Measurements from ENCODE around the gene MAK. TPM values are rescaled to one million over a fixed set of nuclear protein-coding genes. Genes with fewer than 3 reads are reported as not detected.

MAK gene
- total RNA-seq, 2 experiments from 2014 or later: 0.10 TPM; not detected in 1

GRCh38 chr6:10740061-10740460 is 98.3 kb downstream of the MAK start:
- Histone ChIP-seq H3K9me2 (ENCODE audit: insufficient read depth, low read length) (no peaks in the 10 kb centered on the region), H3K36me3 (ENCODE audit: insufficient read depth, low read length) (no peaks in the 10 kb centered on the region), H3K27ac (ENCODE audit: low read depth, low read length, poor library complexity, severe bottlenecking) (no peak overlapping the region), H3K79me2 (ENCODE audit: insufficient read depth, low read depth, low read length) (no peaks in the 10 kb centered on the region), H3K4me1 (ENCODE audit: insufficient read depth, low read length, poor library complexity, severe bottlenecking) (no peaks in the 10 kb centered on the region), H3K4me3 (ENCODE audit: low read depth, low read length, poor library complexity, severe bottlenecking) (no peak overlapping the region), H4K20me1 (ENCODE audit: insufficient read depth, low read length) (no peaks in the 10 kb centered on the region), H2AFZ (ENCODE audit: low read length) (no peak overlapping the region), H3K4me2 (ENCODE audit: low read length) (no peak overlapping the region), H3K9me3 (ENCODE audit: low read length) (no peaks in the 10 kb centered on the region)
- no peak for DNase-seq (ENCODE audit: low spot score)
- no TSS peak for BruUV-seq (replicated peaks)
- POLR2A ChIA-PET: interaction anchor here (1.0 kb wide), 1 partner anchor 9 kb away, joined by 4 read pairs; no protein-coding TSS in a partner anchor
- CTCF ChIA-PET (ENCODE audit: unreplicated experiment): no interaction called here
- intact Hi-C loops (cut with micrococcal nuclease; ENCODE audit: unreplicated experiment): no loop called here
- TF ChIP-seq CTCF (conservative IDR thresholded peaks at IDR 0.05; ENCODE audit: low read length) (no peak), EZH2phosphoT487 (IDR thresholded peaks at IDR 0.05; ENCODE audit: borderline replicate concordance, low read depth, low read length) (no peak)

- intact Hi-C loops (cut with micrococcal nuclease; ENCODE audit: unreplicated experiment): no loop called here
- Histone ChIP-seq H3K4me1 (ENCODE audit: insufficient read depth, low read length, poor library complexity, severe bottlenecking) (no peaks in the 10 kb centered on the region), H3K9me3 (ENCODE audit: low read length) (no peaks in the 10 kb centered on the region), H3K4me3 (ENCODE audit: low read depth, low read length, poor library complexity, severe bottlenecking) (no peak overlapping the region), H3K79me2 (ENCODE audit: insufficient read depth, low read depth, low read length) (no peaks in the 10 kb centered on the region), H4K20me1 (ENCODE audit: insufficient read depth, low read length) (no peaks in the 10 kb centered on the region), H2AFZ (ENCODE audit: low read length) (no peak overlapping the region), H3K4me2 (ENCODE audit: low read length) (no peak overlapping the region), H3K27ac (ENCODE audit: low read depth, low read length, poor library complexity, severe bottlenecking) (no peak overlapping the region), H3K36me3 (ENCODE audit: insufficient read depth, low read length) (no peaks in the 10 kb centered on the region), H3K9me2 (ENCODE audit: insufficient read depth, low read length) (no peaks in the 10 kb centered on the region)
- POLR2A ChIA-PET: interaction anchor here (0.6 to 1.1 kb wide), 5 partner anchors 10 to 967 kb away, joined by 3 to 5 read pairs (median 3); no protein-coding TSS in a partner anchor
- CTCF ChIA-PET (ENCODE audit: unreplicated experiment): no interaction called here
- no peak for DNase-seq (ENCODE audit: low spot score)
- TF ChIP-seq EZH2phosphoT487 (IDR thresholded peaks at IDR 0.05; ENCODE audit: borderline replicate concordance, low read depth, low read length) (no peak), CTCF (conservative IDR thresholded peaks at IDR 0.05; ENCODE audit: low read length) (no peak)
- BruUV-seq (replicated peaks): no TSS peak
Measured at GRCh38 chr6:10736731-10737130, 101.6 kb downstream of the MAK start.

- BruUV-seq (replicated peaks): no TSS peak
- TF ChIP-seq CTCF (conservative IDR thresholded peaks at IDR 0.05; ENCODE audit: low read length) (no peak), EZH2phosphoT487 (IDR thresholded peaks at IDR 0.05; ENCODE audit: borderline replicate concordance, low read depth, low read length) (no peak)
- no peak overlapping the region for H3K4me2 ChIP-seq (ENCODE audit: low read length)
- no peak overlapping the region for H3K4me3 ChIP-seq (ENCODE audit: low read depth, low read length, poor library complexity, severe bottlenecking)
- intact Hi-C loops (cut with micrococcal nuclease; ENCODE audit: unreplicated experiment): no loop called here
- H3K27ac ChIP-seq (ENCODE audit: low read depth, low read length, poor library complexity, severe bottlenecking): no peak overlapping the region
- H3K36me3 ChIP-seq (ENCODE audit: insufficient read depth, low read length): no peaks in the 10 kb centered on the region
- DNase-seq (ENCODE audit: low spot score): no peak
- H3K79me2 ChIP-seq (ENCODE audit: insufficient read depth, low read depth, low read length): no peaks in the 10 kb centered on the region
- no peaks in the 10 kb centered on the region for H3K9me2 ChIP-seq (ENCODE audit: insufficient read depth, low read length)
- no peaks in the 10 kb centered on the region for H4K20me1 ChIP-seq (ENCODE audit: insufficient read depth, low read length)
- no peaks in the 10 kb centered on the region for H3K9me3 ChIP-seq (ENCODE audit: low read length)
- ChIA-PET POLR2A (no interaction called here), CTCF (ENCODE audit: unreplicated experiment) (no interaction called here)
- H2AFZ ChIP-seq (ENCODE audit: low read length): no peak overlapping the region
- no peaks in the 10 kb centered on the region for H3K4me1 ChIP-seq (ENCODE audit: insufficient read depth, low read length, poor library complexity, severe bottlenecking)
Measured at GRCh38 chr6:10733863-10734262, 104.5 kb downstream of the MAK start.

All from OCI-LY7 (cell line).